CD14-positive monocyte (primary cell): ENCODE measurements around the gene SSPN. TPM values are rescaled to one million over a fixed set of nuclear protein-coding genes. Genes with fewer than 3 reads are reported as not detected.

Experiments
- DNase-seq, 3 donors: peaks; one replicate each; pipeline ENCODE4 v3.0.0-alpha.2; 2011 to 2022
- H2AFZ ChIP-seq: 2 replicates; pipeline ENCODE4 v1.6.0; 2012; ENCODE audit warnings: mild to moderate bottlenecking, low read depth, low read length, inconsistent platforms; ENCODE audit not compliant: insufficient read depth, poor library complexity, severe bottlenecking
- H3K27ac ChIP-seq, 2 donors: 1 replicate in 1 of 2; 2 replicates in 1 of 2; pipeline ENCODE4 v1.5.1; 2012 to 2013; ENCODE audit warnings: low read length in 2 of 2, control low read depth in 1 of 2, inconsistent platforms in 1 of 2, low read depth in 1 of 2, mild to moderate bottlenecking in 1 of 2
- H3K27me3 ChIP-seq, 2 donors: one replicate each; pipeline versions ENCODE4 v1.6.0 to v1.6.1; 2011 to 2013; ENCODE audit warnings: low read length in 2 of 2; ENCODE audit not compliant: control insufficient read depth in 2 of 2, insufficient read depth in 2 of 2
- H3K36me3 ChIP-seq, 2 donors: replicated peaks in 1 of 2; 1 replicate in 1 of 2; 2 replicates in 1 of 2; pipeline versions ENCODE4 v1.5.1 to v1.6.1; 2012 to 2013; ENCODE audit warnings: low read length in 2 of 2, control low read depth in 1 of 2, inconsistent platforms in 1 of 2, mild to moderate bottlenecking in 1 of 2; ENCODE audit not compliant: insufficient read depth in 2 of 2, control insufficient read depth in 1 of 2
- H3K4me1 ChIP-seq, 2 donors: 1 replicate in 1 of 2; 2 replicates in 1 of 2; pipeline versions ENCODE4 v1.5.1 to v1.6.1; 2012 to 2013; ENCODE audit warnings: low read length in 2 of 2, control low read depth in 1 of 2, inconsistent platforms in 1 of 2, mild to moderate bottlenecking in 1 of 2, moderate library complexity in 1 of 2; ENCODE audit not compliant: insufficient read depth in 2 of 2, control insufficient read depth in 1 of 2
- H3K4me2 ChIP-seq: replicated peaks from 2 replicates; pipeline ENCODE3; 2012; ENCODE audit warnings: low read length, moderate library complexity, mild to moderate bottlenecking; ENCODE audit not compliant: poor library complexity, severe bottlenecking; ENCODE audit errors: extremely low read depth
- H3K4me3 ChIP-seq, 3 experiments: fragments of 200-600 bp in 1 of 3; sonication (generic) in 1 of 3; replicated peaks in 1 of 3; 1 replicate in 2 of 3; 2 replicates in 1 of 3; pipeline ENCODE4 v1.5.1; 2011 to 2013; ENCODE audit warnings: low read length in 3 of 3, mild to moderate bottlenecking in 3 of 3, control low read depth in 2 of 3, low read depth in 2 of 3, inconsistent platforms in 1 of 3, moderate library complexity in 1 of 3
- H3K79me2 ChIP-seq: 2 replicates; pipeline ENCODE4 v1.6.0; 2012; ENCODE audit warnings: mild to moderate bottlenecking, control low read depth, inconsistent platforms, low read length, moderate library complexity; ENCODE audit not compliant: insufficient read depth
- H3K9ac ChIP-seq: 2 replicates; pipeline ENCODE4 v1.6.0; 2017; ENCODE audit warnings: low read length, mild to moderate bottlenecking; ENCODE audit not compliant: insufficient read depth, poor library complexity, severe bottlenecking
- H3K9me3 ChIP-seq, 2 donors: replicated peaks in 1 of 2; 1 replicate in 1 of 2; 2 replicates in 1 of 2; pipeline versions ENCODE4 v1.5.1 to v1.6.1; 2012 to 2013; ENCODE audit warnings: low read length in 2 of 2, control low read depth in 1 of 2; ENCODE audit not compliant: control insufficient read depth in 1 of 2, insufficient read depth in 1 of 2
- H4K20me1 ChIP-seq: 2 replicates; pipeline ENCODE4 v1.6.0; 2012; ENCODE audit warnings: mild to moderate bottlenecking, low read length, control low read depth, moderate library complexity; ENCODE audit not compliant: insufficient read depth
- H3K27ac Mint-ChIP-seq, 7 donors: one replicate each; pipeline ENCODE4 v1.8.0; 2020; ENCODE audit warnings: mild to moderate bottlenecking in 7 of 7, mixed read lengths in 7 of 7, moderate library complexity in 6 of 7, inconsistent platforms in 2 of 7
- H3K27me3 Mint-ChIP-seq, 3 donors: one replicate each; pipeline ENCODE4 v1.8.0; 2021 to 2022; ENCODE audit warnings: low read depth in 3 of 3, mild to moderate bottlenecking in 3 of 3, mixed read lengths in 3 of 3, moderate library complexity in 3 of 3, inconsistent platforms in 1 of 3
- H3K36me3 Mint-ChIP-seq, 2 donors: one replicate each; pipeline ENCODE4 v1.8.0; 2020; ENCODE audit warnings: mixed read lengths in 2 of 2, inconsistent platforms in 1 of 2, mild to moderate bottlenecking in 1 of 2
- H3K4me1 Mint-ChIP-seq: one replicate; pipeline ENCODE4 v1.8.0; 2020; ENCODE audit warnings: mild to moderate bottlenecking, mixed read lengths
- H3K4me3 Mint-ChIP-seq, 2 donors: one replicate each; pipeline ENCODE4 v1.8.0; 2020; ENCODE audit warnings: mild to moderate bottlenecking in 2 of 2, mixed read lengths in 2 of 2, moderate library complexity in 1 of 2
- H3K9me3 Mint-ChIP-seq, 7 donors: one replicate each; pipeline ENCODE4 v1.8.0; 2020 to 2022; ENCODE audit warnings: mixed read lengths in 7 of 7, mild to moderate bottlenecking in 6 of 7, moderate library complexity in 6 of 7, inconsistent platforms in 2 of 7
- CTCF ChIP-seq: fragments of 200-600 bp; IDR thresholded peaks from one replicate; pipeline ENCODE4 v1.8.0; 2022; ENCODE audit warnings: antibody characterized with exemption, mild to moderate bottlenecking
- WGBS: methylation state at CpG from one replicate; pipeline ENCODE4 v1.1.5; 2013; ENCODE audit warnings: missing lambda C conversion rate; ENCODE audit not compliant: insufficient coverage; 5-methylcytosine and 5-hydroxymethylcytosine counted together
- intact Hi-C, 2 donors: fragments of 100-400 bp; cut with micrococcal nuclease; formaldehyde crosslinking; loops; one replicate each; pipeline versions ENCODE4 v1.15.0 to v1.15.1; 2023
- polyA plus RNA-seq, 3 donors: library from polyadenylated mRNA; depleted of rRNA in 1 of 3; unstranded in 2 of 3; stranded (reverse) in 1 of 3; fragments of 300-500 nt in 2 of 3; fragments of >200 nt in 1 of 3; fragmentation: Illumina TruSeq in 2 of 3; gene quantifications; 1 replicate in 2 of 3; 2 replicates in 1 of 3; pipeline ENCODE4 v1.2.3, GENCODE V29; 2012 to 2021

The SSPN gene
- polyA plus RNA-seq, 3 donors, result 0.15 TPM; not detected in 2

- no peak overlapping the region for H3K4me2 ChIP-seq
- WGBS, result 89% methylated on average over 2 of the region's 4 CpGs
These were observed 51.3 kb downstream of the SSPN start for GRCh38 chr12:26246483-26247164.

GRCh38 chr12:26247873-26248272, 52.5 kb downstream of the SSPN start:
- peaks cover 0 to 7% (median 5%) of the 10 kb centered on the region in 7 donors for H3K9me3 Mint-ChIP-seq
- no peaks in the 10 kb centered on the region for H3K79me2 ChIP-seq
- H3K4me1 ChIP-seq, result peaks cover 0 to 11% of the 10 kb centered on the region in 2 donors
- no peak overlapping the region for H2AFZ ChIP-seq
- WGBS, result 10% methylated on average over 2 of the region's 4 CpGs
- H3K4me1 Mint-ChIP-seq, result peaks cover 8% of the 10 kb centered on the region
- H3K27ac ChIP-seq, result no peak overlapping the region
- H3K27me3 Mint-ChIP-seq, result peaks cover 0 to 1% (median 0%) of the 10 kb centered on the region in 3 donors
- no peaks in the 10 kb centered on the region for H3K36me3 Mint-ChIP-seq
- H3K36me3 ChIP-seq, result no peaks in the 10 kb centered on the region
- H3K4me3 ChIP-seq, result no peak overlapping the region
- H3K27me3 ChIP-seq, result no peaks in the 10 kb centered on the region
- H3K4me2 ChIP-seq, result no peak overlapping the region
- H4K20me1 ChIP-seq, result no peaks in the 10 kb centered on the region
- no peak overlapping the region for H3K4me3 Mint-ChIP-seq
- H3K27ac Mint-ChIP-seq, result no peak overlapping the region
- no peak for TF ChIP-seq CTCF
- peaks cover 0 to 4% of the 10 kb centered on the region in 2 donors for H3K9me3 ChIP-seq
- intact Hi-C loops, result no loop called here
- DNase-seq, result no peak
- no peak overlapping the region for H3K9ac ChIP-seq

More at GRCh38 chr12:26246483-26247164, 51.3 kb downstream of the SSPN start:
- no peak overlapping the region for H2AFZ ChIP-seq
- H3K36me3 ChIP-seq, result no peaks in the 10 kb centered on the region
- H3K79me2 ChIP-seq, result no peaks in the 10 kb centered on the region
- peak overlapping the region in 1 of 7 donors; percentile 15 for H3K27ac Mint-ChIP-seq
- H3K4me3 ChIP-seq, result no peak overlapping the region
- peaks cover 0 to 7% (median 6%) of the 10 kb centered on the region in 7 donors for H3K9me3 Mint-ChIP-seq
- H3K4me1 ChIP-seq, result peaks cover 0 to 11% of the 10 kb centered on the region in 2 donors
- H3K36me3 Mint-ChIP-seq, result no peaks in the 10 kb centered on the region
- H3K4me1 Mint-ChIP-seq, result peaks cover 8% of the 10 kb centered on the region
- H3K4me3 Mint-ChIP-seq, result no peak overlapping the region
- H3K9ac ChIP-seq, result no peak overlapping the region
- intact Hi-C loops, result no loop called here
- no peaks in the 10 kb centered on the region for H4K20me1 ChIP-seq
- no peak overlapping the region for H3K27ac ChIP-seq
- peaks cover 0 to 4% of the 10 kb centered on the region in 2 donors for H3K9me3 ChIP-seq
- DNase-seq, result no peak
- TF ChIP-seq CTCF, result no peak
- peaks cover 0 to 1% (median 0%) of the 10 kb centered on the region in 3 donors for H3K27me3 Mint-ChIP-seq
- H3K27me3 ChIP-seq, result no peaks in the 10 kb centered on the region
